K562 (cell line): Measurements from ENCODE around the gene PRRC2A.

ENCODE experiments used
- ARID3A ChIP-seq: IDR thresholded peaks from 2 replicates; pipeline ENCODE4 v1.6.1; 2012; ENCODE audit warnings: low read depth, low read length, improper control_type of control experiment, borderline replicate concordance
- MAFK ChIP-seq: IDR thresholded peaks from 2 replicates; pipeline ENCODE4 v1.6.1; 2011; ENCODE audit warnings: low read length, improper control_type of control experiment
- NFIC ChIP-seq: fragments of 450-650 bp; IDR thresholded peaks from 2 replicates; pipeline ENCODE4 v1.6.1; 2017; ENCODE audit warnings: mild to moderate bottlenecking, inconsistent platforms
- NR2C2 ChIP-seq, 2 experiments: fragments of 200-800 bp in 1 of 2; sonication (Bioruptor generic) in 1 of 2; sonication (generic) in 1 of 2; formaldehyde crosslinking in 1 of 2; IDR thresholded peaks; 2 replicates each; pipeline versions ENCODE4 v1.6.1 to v1.8.0; 2016 to 2022; ENCODE audit warnings: mild to moderate bottlenecking in 1 of 2, missing compliant biosample characterization in 1 of 2, missing genetic modification characterization in 1 of 2, missing genetic modification reagents in 1 of 2
- POLR2A ChIP-seq: fragments of 450-650 bp; conservative IDR thresholded peaks from 2 replicates; pipeline ENCODE4 v1.6.1; 2016
- TAF7 ChIP-seq: fragments of 450-650 bp; IDR thresholded peaks from 2 replicates; pipeline ENCODE4 v1.6.1; 2016; ENCODE audit warnings: missing genetic modification characterization, missing compliant biosample characterization
- ZFP30 ChIP-seq: fragments of 250-450 bp; sonication (Bioruptor Pico); IDR thresholded peaks from 2 replicates; pipeline ENCODE4 v1.8.0; 2022; ENCODE audit warnings: moderate library complexity, mild to moderate bottlenecking, inconsistent platforms, borderline replicate concordance
- TF ChIP-seq, protein P1 (sequence below): sonication (generic); formaldehyde crosslinking; IDR thresholded peaks from 2 replicates; pipeline ENCODE4 v1.8.0; 2022; ENCODE audit warnings: mild to moderate bottlenecking, missing genetic modification reagents

GRCh38 chr6:31657406-31658157, 37.1 kb downstream of the PRRC2A start:
- TF ChIP-seq, protein P1, sequence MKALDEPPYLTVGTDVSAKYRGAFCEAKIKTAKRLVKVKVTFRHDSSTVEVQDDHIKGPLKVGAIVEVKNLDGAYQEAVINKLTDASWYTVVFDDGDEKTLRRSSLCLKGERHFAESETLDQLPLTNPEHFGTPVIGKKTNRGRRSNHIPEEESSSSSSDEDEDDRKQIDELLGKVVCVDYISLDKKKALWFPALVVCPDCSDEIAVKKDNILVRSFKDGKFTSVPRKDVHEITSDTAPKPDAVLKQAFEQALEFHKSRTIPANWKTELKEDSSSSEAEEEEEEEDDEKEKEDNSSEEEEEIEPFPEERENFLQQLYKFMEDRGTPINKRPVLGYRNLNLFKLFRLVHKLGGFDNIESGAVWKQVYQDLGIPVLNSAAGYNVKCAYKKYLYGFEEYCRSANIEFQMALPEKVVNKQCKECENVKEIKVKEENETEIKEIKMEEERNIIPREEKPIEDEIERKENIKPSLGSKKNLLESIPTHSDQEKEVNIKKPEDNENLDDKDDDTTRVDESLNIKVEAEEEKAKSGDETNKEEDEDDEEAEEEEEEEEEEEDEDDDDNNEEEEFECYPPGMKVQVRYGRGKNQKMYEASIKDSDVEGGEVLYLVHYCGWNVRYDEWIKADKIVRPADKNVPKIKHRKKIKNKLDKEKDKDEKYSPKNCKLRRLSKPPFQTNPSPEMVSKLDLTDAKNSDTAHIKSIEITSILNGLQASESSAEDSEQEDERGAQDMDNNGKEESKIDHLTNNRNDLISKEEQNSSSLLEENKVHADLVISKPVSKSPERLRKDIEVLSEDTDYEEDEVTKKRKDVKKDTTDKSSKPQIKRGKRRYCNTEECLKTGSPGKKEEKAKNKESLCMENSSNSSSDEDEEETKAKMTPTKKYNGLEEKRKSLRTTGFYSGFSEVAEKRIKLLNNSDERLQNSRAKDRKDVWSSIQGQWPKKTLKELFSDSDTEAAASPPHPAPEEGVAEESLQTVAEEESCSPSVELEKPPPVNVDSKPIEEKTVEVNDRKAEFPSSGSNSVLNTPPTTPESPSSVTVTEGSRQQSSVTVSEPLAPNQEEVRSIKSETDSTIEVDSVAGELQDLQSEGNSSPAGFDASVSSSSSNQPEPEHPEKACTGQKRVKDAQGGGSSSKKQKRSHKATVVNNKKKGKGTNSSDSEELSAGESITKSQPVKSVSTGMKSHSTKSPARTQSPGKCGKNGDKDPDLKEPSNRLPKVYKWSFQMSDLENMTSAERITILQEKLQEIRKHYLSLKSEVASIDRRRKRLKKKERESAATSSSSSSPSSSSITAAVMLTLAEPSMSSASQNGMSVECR, result no peak
- TF ChIP-seq MAFK, result no peak
- TF ChIP-seq ZFP30 (CRISPR knock-in tag), result no peak
- no peak for TF ChIP-seq ARID3A
- no peak for TF ChIP-seq NR2C2 (CRISPR knock-in tag; IDR thresholded peaks at IDR 0.05)
- no peak for TF ChIP-seq NR2C2 (tag; IDR thresholded peaks at IDR 0.05)
- TF ChIP-seq POLR2A, result no peak
- no peak for TF ChIP-seq TAF7 (tag)
- no peak for TF ChIP-seq NFIC
